HG03565 (cell line): ENCODE results near the gene LEP.

ENCODE experiments used
- ATAC-seq: cut with Tn5 transposase; IDR thresholded peaks from one replicate; pipeline ENCODE4 v1.9.1; 2021; ENCODE audit warnings: mild to moderate bottlenecking, moderate library complexity; ENCODE audit not compliant: unreplicated experiment

Gene LEP

DNA sequence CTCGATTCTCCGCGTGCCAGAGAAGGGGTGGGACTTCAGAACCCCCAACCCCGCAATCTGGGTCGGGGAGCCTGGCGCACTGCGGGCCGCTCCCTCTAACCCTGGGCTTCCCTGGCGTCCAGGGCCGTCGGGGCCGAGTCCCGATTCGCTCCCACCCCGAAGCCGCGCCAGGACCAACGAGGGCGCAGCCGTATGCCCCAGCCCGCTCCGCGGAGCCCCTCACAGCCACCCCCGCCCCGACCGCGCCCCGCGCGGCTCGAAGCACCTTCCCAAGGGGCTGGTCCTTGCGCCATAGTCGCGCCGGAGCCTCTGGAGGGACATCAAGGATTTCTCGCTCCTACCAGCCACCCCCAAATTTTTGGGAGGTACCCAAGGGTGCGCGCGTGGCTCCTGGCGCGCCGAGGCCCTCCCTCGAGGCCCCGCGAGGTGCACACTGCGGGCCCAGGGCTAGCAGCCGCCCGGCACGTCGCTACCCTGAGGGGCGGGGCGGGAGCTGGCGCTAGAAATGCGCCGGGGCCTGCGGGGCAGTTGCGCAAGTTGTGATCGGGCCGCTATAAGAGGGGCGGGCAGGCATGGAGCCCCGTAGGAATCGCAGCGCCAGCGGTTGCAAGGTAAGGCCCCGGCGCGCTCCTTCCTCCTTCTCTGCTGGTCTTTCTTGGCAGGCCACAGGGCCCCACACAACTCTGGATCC is at the start of gene LEP:
TSS of gene LEP (plus strand) at position 583 of the 691 bp plus-strand sequence. CDS start 10,741 bp downstream, outside the sequence.
- no peak for ATAC-seq

DNA sequence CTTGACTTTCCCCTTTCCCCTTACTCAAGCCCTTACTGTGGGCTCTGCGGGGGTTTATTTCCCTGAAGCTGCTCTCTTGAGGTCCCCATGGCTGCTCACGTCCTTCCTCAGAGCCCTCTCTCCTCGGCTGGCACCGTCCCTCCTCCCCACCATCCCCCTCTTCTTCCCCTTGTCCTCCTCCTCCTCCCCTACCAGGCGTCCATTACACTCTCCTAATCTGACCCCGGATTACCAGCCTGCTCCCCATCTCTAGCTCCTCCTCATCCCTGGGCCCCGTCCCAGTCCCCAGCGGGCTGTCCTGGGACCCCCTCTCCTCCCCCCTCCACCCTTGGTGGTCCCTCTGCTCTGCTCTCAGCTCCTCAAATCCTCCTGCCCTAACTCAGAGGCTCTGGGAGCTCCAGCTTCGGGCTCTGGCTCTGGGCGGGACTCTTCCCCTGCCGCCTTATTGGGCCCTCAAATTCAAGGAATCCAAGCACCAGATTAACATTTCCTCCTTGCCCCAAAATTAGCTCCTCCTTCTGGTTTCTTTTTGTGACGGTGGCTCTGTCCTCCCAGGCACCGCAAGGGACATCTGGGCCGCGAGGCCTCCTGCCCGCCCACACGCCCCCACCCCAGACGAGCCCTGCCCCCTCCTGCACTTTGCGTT is 48.5 kb upstream of the LEP start:
- ATAC-seq, result no peak

DNA sequence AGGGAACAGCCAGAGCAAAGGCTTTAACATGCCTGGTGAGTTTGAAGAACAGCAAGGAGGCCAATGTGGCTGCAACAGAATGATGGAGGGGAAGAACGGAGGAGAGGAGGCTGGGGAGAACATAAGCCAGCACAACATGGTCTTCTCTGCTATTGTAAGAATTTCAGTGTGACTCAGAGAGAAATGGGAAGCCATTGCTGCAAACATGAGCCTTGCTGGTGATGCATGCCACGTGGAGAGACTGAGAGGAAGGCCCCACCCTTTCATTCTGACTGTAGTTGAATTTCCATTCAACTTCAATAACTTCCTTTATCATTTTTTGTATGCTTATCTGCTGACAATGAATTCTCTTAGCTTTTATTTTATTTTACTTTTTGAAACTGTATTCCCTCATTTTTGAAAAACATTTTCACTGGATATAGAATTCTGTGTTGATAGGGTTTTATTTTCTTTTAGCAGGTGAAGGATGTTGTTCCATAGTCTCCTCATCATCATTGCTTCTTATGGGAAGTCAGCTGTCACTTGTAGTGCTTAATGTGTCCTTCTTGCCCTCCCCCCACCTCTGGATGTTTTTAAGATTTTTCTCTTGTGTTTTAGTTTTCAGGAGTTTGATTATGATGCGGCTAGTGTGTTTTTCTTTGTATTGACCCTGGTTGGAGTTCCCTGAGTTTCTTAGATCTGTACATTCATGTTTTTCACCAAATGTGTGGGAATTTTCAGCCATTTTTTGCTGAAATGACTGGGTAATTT is 46.4 kb upstream of the LEP start:
- no peak for ATAC-seq

DNA sequence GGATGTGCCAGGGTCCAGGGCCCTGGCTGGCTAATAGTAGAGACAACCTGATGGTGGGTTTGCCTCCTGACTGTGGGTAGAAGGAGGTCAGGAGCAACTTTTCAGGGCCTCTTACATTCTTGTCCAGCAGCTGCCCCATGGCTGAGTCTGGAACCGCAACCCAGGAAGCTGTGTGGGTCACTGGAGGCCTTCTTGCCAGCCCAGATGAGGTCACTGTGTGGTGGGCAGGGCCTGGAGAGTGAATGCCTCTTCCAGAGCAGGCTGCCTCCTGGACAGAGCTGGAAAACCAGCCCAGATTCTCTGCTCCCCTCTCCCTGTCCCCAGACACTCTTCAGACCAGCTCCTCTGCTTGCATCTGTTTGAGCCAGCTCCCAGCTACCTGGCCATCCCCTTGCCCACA is 43.5 kb upstream of the LEP start:
- ATAC-seq, result no peak

DNA sequence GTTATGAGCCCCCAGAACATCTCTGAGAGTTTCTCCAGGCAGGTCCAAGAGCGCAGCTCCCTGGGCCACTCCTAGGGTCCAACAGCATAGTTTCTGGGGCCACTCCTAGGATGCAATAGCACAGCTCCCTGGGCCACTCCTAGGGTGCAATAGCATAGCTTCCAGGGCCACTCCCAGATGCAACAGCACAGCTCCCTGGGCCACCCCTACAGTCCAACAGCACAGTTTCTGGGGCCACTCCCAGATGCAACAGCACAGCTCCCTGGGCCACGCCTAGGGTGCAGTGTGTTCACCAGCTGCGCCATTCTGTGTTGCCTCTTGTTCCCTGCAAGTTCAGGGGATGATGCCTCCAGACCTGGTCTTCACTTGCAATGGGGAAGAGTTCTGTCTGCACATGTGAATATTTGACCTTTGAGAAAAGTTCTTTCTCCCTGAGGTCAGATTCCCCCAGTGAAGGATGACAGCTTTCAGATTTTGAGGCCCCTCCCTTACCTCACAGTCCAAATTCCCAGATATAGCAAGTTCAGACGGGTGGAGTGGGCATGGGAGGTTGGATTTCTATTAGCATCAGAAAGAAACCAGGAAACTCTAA is 43.0 kb upstream of the LEP start:
- ATAC-seq, result no peak

DNA sequence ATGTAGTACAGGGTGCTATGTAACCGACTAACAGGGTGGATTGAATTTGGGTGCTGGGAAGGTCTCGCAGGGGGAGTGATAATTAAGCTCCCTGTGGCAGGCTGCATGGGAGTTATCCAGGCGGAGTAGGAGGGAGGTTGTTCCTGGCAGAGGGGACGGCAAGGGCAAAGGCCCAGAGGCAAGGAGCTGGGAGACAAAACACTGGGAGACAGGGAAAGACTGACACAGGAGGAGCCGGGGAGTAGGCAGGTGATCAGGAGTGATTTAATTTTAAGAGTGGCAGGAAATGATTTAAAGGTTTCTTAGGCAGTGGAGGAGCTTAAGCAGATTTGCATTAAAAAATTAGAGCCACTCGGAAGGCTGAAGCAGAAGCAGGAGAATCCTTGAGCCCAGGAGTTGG is 40.7 kb upstream of the LEP start:
- ATAC-seq, result no peak

DNA sequence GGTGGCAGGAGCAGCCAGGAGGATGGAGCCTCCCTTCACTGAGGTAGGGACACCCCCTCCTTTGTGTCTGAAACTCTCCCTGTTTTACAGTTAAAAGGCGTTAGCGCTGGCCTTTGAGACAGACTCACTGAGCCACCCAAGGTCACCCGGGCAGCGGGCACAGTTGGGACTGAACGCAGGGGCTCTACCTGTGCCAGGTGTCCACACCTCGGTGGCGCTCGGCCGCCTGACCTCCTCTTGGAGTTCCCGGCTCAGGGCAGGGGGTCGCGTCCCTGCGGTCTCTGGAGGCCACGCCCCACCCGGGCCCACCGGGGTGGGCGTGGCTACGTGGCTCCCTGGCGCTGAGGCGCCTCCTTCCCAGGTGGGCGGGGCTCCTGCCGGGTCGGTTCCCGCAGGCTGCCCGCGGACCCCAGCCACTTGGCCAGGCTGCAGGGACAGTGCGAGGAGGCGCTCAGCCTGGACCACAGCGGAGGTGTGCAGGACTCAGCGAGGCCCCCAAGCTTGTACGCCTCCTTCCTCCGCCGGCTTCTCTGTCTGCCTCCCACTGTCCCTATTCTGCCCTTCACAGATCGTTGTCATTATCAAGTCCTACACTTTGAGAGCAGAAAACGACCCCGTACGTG is 39.9 kb upstream of the LEP start:
- ATAC-seq, result no peak

DNA sequence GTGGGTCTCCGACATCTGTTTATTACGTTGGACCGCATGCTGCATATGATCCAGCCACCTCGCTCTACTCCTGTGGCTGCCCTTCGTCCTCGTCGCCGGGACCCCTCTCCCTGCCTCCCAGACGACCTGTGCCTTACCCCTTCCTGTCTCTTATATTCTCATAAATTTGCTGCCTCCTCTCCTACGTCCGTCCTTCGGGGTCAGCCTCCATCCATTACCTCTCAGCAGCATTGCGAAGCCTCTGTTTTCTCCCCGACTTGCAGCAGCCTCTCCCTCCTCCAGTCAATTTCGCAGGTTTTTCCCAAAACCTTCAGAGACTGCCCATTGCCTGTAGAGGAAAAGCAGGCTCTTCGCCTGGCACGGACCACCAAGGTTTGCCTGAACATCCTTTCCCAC is 39.4 kb upstream of the LEP start:
- ATAC-seq, result no peak

DNA sequence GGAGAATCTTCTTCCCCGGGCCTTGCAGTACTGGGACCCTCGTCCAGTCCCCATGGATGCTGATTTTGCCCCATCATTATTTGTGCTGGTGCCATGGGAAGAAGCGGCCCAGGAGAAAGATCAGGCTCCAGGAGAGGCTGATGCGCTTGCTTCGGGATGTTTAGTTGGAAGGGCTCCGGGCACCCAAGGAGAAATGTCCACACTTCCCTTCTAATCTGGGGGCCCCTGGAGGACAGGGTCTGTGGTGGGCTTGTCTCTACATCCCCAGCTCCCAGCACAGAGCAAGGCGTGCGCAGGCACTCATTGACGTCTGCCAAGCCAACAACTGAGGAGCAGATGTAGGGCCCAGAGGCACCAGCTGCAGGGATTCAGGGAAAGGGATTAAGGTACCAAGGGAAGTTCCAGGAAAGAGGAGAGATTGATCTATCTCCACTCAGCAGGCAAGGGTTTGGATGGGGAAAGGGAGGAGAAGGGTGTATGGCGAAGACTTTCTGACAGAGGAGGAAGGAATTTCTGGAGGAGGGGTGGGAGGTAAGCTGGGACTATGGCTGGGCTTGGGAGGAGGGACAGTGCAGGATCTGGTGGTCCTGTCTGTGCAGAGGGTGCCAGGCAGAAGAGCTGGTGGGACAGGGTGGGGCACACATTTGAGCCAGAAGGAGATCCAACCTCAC is 38.7 kb upstream of the LEP start:
- no peak for ATAC-seq

DNA sequence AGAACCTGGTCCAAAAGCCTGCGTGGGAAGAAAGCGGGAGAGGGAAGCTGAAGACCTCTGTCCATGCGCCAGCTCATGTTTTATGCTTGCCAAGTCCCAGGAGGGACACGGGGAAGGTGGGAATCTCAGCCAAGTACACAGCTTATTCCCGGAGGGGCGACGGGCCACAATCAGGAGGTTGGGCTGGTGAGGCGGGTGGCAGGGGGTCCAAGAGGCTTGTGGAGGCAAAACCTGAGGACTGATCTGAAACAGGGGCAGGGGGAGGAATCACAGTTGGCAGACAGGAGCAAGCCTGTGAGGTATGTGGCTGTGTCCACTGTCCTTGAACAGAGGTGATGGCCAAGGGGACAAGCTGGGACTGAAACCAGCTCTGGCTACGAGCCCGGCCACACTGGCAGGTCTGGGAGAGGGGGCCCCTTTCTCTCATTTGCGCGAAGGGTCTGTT is 38.0 kb upstream of the LEP start:
- no peak for ATAC-seq

DNA sequence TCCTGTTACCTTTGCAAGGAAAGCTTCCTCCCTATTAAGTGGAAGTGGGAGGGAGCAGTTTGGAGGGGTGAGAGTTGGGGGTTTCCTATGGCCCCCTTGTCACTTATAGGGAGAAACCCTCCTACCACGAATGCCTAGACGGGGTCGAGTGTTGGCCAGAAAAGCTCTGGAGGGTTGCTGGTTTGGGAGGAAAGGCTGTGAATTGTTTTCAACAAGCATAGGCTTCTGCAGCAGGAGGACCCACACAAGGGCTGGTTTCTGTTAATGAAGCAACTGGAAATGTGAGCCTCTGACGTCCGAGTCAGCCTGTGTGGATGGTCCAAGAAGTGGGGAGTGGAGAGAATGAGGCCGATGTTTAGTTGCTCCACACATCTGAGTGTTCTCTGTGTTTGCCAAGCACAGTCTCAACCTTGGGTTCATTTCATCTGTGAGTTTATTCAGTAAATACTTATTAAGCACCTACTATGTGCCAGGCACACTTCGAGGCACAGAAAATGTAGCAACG is 37.3 kb upstream of the LEP start:
- no peak for ATAC-seq

DNA sequence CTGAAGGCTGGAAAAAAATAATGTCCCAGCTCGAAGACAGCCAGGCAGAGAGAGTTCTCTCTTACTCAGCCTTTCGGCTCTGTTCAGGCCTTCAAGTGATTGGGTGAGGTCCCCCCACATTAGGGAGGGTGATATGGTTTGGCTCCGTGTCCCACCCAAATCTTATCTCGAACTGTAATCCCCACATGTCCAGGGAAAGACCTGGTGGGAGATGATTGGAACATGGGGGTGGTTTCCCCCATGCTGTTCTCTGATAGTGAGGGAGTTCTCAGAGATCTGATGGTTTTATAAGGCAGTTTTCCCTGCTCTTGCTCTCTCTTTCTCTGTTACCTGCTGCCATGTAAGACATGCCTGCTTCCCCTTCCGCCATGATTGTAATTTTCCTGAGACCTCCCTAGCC is 36.6 kb upstream of the LEP start:
- ATAC-seq, result no peak

DNA sequence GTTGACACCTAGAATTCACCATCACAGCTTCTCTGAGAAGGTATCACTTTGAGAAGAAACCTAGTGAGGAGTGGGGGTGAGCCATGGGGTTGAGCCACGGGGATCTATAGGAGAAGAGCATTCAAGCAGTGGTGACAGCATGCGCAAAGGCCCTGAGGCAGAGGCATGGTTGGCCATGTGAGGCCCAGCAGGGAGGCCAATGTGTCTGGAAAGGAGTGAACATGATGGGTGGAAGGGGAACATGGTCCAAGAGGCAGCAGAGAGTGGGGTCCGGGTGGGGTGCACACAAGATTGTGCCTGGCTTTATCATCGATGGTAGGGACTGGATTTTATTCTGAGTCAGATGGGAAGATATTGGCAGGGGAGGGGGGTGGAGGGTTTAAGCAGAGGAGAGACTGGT is 36.0 kb upstream of the LEP start:
- ATAC-seq, result no peak

DNA sequence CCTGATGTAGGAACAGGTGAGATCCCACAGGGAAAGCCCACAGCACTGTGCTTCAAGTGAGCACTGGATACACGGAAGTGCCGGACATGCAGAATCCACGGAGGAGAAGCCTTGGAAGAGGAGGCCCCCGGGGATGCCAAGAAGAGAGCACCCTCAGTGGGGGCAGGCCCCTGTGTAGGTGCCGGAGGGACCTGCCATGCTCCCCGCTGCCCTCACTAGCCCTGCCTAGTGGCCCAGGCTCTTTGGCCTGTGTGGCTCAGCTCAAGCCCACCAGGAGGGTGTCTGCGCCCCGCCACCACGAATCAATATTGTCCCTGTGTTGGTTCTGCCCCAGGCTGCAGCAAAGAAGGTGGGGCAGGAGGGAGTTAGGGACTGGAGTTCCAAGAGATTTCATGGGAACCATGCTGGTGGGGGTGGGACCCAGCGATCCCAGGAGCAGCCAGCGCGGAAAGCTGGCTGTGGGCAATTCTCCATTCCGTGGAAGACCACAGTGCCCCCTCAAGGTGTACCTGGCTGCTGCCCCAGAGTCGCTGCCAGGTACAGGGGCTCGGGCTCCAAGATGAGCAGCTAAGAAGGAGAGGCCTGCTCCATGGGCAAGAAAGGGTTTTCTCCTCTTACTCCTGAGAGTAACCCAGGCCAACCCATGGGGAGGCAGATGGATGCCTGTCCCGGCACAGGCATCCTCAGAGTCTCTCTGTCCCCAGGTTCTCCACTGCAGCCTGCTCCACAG is 34.9 kb upstream of the LEP start:
- ATAC-seq, result no peak

DNA sequence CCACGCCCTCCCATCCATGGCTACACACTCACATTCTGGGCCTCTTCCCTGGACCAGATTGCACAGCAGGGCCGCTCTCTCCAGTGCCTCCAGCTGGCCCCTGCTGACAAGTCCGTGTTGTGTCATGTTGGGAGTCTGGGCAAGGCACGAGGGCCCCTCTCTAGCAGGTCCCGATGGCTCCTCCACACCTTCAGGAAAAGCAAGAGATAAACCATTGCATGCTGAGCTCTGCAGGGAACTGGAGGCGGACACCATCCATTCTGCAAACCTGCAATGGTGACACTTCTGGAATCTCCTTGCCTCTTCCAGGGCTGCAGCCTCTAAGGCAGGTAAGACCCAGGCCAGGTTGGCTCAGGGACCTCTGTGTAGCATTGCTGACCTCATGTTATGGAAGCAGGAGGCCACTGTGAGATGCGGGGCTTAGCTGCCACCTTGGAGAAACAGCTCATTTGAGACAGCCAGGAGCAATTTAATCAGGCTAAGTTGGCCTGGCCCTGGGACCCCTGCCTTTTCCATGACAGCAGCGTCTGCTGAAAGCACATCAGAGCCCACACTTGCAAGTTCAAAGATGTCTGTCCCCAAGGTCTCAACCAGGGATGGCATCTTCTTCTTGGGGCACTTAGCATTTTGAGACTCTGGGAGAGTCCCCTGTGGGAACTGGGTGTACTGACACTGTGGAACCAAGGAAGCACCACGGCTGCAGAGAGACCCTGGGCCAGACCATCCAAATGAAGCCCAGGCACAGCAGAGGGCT is 34.2 kb upstream of the LEP start:
- ATAC-seq, result no peak

DNA sequence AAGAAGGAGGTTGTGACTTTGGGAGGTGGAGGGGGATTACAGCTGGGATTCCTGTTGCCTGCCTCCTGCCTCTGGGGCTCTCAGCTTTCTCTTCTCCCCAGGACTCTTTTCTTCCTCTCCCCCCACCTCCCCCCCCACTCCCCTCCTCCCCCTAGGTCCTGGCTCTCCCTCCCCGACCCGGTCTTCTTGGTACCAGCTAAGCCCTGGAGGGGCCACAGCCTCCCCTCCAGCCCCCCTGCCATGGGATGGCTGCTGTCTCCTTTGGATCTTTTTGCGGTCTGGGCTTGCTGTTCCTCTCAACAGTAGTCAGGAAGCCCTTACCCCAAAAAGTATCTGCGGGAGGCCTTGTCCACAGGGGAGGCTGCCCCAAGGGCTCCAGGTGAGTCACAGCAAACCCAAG is 33.5 kb upstream of the LEP start:
- no peak for ATAC-seq

DNA sequence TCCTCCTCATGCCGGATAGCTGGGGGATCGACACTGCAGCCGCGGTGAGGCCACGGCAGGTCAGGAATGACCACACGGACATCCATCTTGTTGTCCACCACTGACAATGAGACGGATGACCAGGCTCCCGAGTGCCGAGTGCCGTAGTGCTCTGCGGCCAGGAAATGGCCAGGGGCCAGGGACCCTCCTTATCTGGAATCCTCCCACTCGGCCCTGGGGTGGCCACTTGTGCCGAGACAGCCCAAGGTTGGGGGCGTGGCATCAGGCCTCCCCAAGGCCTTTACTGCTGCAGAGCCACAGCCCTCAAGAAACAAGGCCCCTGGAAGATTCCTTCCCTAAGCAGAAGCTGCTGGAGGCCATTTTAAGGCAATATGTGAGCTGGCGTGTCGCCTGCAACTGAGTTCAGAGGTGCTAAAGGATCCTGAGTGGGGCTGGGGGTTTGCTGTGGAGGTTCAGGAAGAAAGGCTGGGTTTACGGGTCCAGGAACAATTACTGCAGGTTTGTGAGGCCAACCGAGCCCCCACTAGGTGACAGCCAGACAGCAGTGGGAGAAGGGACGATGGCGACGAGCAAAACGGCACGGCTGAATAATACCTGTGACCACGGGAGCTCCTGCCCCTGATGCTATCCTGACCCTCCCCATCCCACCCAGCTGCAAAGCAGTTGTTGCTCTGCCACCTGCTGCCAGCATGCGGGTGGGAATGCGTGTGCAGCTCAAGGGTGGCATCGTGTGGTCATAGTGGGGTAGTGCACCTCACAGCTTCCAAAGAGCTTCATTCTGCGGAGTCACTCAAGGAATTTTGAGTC is 31.6 kb upstream of the LEP start:
- peak; percentile 66 for ATAC-seq

DNA sequence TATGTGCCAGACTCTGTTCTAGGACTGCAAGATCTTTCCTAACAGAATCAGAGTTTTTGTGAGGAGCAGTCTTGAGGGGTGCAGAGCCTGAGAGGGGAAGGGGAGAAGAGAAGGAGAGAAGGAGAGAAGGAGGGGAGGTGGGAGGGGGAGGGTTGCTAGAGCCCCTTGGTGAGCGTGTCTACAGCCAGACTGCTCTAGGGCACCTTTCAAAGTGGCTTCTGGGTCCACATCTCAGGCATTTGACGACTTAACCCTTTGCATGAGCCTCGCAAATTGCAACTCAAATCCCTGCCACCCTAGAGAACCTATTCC is 31.1 kb upstream of the LEP start:
- ATAC-seq, result no peak
